GM19351 (cell line): ENCODE data around the gene AIF1L.
"Not testable (repeated sequence)": the region's sequence is repeated elsewhere in the genome, so short reads cannot be mapped to it uniquely, and the experiment has no call there.

ENCODE experiments used
- ATAC-seq: cut with Tn5 transposase; IDR thresholded peaks from one replicate; pipeline ENCODE4 v1.9.1; 2021; ENCODE audit warnings: mild to moderate bottlenecking, moderate library complexity; ENCODE audit not compliant: unreplicated experiment

The AIF1L gene

DNA sequence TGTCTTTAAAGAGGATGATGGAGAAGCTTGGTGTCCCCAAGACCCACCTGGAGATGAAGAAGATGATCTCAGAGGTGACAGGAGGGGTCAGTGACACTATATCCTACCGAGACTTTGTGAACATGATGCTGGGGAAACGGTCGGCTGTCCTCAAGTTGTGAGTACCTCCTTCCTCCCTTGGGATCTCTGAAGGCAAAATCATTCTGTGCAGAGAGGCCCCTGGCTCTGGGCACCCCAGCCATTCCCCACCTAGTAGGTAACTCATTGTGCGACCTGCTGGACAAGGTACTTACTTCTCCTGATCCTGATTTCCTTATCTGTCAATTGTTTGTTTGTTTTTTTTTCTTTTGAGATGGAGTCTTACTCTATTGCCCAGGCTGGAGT is 21.4 kb downstream of the AIF1L start:
- ATAC-seq, result no peak

DNA sequence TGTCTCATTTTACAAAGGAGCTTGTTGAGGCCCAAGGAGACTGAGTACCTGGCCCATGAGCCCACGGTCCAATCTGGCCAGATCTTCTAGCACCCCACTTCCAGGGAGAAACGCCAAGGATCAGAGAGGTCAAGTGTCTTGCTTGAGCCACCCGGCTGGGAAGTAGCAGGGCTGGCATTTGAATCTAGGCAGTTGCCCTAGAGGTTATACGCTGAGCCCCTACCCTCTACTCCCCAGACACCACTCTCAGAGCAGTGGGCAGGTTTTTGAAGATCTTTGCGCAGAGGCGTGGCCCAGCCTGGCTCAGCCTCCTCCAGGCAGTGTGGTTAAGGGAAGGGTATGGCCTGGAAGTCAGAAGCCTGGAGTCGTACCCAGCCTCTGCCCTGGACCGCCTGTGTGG is 23.3 kb downstream of the AIF1L start:
- ATAC-seq, result no peak

DNA sequence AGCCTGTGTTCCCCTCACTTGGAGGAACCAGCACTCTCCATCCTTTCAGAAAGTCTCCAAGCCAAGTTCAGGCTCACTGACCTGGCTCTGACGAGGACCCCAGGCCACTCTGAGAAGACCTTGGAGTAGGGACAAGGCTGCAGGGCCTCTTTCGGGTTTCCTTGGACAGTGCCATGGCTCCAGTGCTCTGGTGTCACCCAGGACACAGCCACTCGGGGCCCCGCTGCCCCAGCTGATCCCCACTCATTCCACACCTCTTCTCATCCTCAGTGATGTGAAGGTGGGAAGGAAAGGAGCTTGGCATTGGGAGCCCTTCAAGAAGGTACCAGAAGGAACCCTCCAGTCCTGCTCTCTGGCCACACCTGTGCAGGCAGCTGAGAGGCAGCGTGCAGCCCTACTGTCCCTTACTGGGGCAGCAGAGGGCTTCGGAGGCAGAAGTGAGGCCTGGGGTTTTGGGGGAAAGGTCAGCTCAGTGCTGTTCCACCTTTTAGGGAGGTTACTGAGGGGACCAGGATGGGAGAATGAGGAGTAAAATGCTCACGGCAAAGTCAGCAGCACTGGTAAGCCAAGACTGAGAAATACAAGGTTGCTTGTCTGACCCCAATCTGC is 24.4 kb downstream of the AIF1L start:
- no peak for ATAC-seq

DNA sequence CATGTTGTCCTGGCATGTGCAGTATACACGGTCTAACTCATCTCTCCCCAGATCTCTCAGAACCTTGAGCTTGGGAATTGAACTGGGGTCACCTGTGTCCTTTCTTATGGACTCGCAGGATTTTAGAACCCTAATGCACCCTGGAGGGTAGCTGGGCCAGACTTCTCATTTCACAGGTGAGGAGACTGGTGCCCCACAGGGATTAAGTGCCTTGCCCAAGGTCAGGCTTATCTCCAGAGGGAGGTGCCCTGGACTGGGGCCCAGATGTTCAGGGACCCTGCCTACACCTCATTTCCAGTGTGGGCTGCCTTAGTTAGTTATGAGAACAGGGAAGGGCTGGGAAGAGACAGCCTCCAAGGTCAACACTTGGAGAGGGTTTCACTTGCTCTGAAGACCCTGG is 25.0 kb downstream of the AIF1L start:
- no peak for ATAC-seq

DNA sequence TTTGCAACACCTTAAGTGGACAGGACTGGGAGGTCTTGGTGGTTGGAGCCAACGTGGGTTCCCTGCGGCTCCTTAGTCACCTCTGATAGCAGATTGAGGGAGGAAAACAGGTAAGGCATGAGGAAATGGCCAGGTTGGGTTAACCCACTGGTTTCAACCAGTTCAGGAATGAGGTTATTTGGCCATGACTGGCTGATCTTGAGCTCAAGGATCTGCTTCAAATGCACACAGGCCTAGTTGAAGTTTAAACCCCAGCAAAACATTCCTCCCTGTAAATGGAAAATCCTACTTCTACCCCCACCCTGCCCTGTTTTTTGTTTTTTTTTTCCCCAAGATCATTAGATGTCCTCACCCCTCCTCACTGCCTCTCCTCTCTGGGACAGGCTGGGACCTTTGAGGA is 25.8 kb downstream of the AIF1L start:
- no peak for ATAC-seq

DNA sequence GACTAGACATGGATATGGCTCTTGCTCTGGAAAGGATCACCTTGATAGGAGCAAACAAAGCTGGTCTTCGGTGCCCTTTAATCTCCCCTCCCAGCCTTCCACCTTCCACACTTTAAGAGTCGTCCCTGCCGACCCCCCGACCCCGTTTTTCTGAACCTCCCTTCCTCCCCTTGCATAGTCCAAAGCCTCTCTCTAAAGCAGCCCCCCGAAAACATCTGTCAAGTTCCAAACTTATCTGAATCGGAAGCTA is 28.6 kb downstream of the AIF1L start:
- ATAC-seq, result no peak

DNA sequence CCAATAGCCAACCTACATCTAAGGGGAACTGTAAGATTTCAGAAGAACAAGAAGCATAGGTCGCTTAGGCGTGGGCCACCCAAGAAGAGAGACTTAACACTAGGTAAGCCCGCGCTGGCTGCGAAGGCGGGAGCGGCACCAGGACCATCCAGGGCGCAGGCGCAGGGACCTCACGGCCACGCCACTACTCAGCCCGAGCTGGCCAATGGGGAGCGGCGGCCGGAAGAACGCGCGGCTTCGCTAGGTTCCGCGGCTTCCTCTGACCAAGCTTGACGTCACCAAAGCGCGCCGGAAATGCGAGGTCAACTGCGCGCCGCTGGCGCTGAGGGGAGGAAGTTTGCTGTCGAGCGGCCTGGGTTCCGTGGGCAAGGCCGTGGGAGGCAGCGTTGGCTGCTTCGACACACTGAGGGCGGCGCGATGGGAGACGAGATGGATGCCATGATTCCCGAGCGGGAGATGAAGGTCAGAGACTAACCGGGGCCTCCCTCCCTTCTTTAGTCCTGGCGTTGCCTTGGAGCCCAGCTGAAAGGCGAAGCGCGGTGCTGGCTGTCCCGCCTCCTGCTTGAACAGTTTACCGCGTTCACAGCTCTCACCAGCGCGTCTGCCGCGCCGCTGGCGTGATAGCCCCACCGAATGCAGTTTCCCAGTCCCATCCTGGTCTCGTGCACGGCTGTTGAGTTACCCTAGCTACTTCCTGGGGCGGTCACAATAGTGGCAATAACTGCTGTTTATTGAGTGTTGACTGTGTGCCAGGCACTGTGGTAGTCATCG is 29.1 kb downstream of the AIF1L start, which contains the start of gene NUP214:
TSS of gene NUP214 (plus strand) at position 299 of the 771 bp plus-strand sequence. CDS start at position 418, 119 bp downstream.
- ATAC-seq, result peak; percentile 98

DNA sequence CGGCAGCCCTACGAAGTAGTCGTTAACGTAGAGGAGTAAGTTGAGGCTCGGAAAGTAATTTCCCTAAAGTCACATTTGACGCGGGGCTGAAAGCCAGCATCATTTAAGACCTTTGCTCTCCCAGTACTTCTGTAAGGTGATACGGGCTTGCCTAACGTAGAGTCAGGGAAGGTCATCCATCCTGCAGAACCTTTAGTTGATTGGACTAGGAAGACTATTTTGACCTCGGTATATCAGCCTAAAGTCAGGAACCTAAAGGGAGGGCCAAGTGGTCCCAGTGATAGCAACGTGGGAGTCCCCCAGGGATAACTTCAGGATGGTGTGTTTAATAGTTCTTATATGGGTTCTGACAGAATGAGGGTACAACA is 29.7 kb downstream of the AIF1L start:
- no peak for ATAC-seq

DNA sequence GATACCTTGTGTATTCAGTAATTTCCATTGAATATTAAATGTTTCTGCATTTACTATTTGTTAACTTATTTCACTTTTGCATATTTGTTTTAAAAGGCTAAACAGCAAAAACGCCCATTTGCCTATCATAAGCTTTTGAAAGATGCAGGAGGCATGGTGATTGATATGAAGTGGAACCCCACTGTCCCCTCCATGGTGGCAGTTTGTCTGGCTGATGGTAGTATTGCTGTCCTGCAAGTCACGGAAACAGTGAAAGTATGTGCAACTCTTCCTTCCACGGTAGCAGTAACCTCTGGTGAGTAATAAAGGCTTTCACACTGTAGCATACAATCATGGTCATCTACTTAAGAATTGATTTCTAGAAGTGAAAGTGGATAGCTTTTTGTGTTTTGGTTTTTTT is 32.9 kb downstream of the AIF1L start:
- ATAC-seq, result no peak

DNA sequence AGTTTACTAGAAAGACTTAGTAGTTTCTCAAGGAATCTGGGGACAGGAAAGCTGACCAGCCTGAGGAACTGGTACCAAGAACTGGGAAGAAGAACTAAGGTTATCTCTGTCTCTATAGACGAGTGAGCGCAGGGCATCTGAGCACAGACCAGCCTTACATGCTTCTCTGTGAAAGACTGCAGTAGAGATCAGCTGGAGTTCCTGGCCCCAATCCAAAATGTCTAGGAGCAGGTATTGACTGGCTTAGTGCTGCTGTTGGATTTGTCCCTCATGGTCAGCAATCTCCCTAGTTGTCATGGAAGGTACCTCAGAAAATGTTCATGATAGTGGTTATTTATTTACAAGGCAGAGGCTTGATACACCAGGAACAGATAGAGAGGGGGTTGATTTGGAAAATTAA is 42.3 kb downstream of the AIF1L start:
- ATAC-seq, result no peak

DNA sequence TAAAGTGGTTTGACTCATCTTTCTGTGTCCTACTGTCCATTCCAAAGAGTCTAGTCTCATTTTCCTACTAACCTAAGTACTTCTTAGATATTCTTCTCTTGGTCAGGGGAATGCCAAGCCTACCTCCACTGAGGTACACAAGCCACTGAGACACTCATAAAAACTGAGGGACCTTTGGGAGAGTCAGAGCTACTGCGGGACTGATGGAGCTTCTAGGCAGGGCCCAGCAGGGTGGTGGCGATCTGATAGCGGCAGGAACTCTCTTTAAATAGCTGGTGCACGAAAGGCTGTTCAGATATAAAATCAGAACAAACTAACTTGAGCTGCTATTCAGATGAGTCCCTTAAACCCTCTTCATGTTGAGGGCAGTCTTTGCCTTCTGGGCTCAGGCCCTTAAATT is 43.8 kb downstream of the AIF1L start:
- ATAC-seq, result no peak

DNA sequence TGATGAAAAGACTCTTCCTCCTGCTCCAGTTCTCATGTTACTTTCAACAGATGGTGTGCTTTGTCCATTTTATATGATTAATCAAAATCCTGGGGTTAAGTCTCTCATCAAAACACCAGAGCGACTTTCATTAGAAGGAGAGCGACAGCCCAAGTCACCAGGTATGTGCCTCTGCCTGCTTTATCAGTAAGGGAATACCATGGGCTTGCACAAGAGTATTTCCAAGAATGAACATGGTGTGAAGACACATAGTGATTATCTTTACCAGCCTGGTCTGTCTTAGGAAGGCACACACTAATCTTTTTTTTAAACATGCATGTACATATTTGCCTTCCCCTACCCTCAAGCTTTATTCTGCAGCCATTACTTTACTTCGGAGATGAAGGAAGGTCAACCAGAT is 44.2 kb downstream of the AIF1L start:
- no peak for ATAC-seq

DNA sequence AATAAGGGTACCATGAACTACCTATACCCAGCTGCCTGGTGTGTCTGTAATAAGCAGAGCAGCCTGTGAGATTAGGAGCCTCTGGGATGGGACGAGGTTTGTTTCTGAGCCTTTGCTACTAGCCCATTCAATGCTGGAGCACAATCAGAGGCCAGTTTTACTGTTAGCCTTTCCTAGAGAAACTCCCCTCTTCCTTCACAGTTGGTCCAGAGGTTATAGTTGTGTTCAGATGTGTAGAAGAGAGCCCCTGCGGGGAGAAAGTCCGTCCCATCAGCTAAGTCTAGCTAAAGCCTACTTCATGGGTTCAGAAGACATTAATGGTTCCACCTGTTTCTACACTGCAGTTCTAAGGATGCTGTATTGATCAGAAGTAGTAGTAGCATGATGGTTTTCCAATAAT is 45.8 kb downstream of the AIF1L start:
- no peak for ATAC-seq

DNA sequence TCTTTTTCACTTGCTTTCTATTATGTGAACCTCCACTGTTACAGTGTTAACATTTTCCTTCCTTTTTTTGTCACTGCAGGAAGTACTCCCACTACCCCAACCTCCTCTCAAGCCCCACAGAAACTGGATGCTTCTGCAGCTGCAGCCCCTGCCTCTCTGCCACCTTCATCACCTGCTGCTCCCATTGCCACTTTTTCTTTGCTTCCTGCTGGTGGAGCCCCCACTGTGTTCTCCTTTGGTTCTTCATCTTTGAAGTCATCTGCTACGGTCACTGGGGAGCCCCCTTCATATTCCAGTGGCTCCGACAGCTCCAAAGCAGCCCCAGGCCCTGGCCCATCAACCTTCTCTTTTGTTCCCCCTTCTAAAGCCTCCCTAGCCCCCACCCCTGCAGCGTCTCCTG is 47.9 kb downstream of the AIF1L start:
- no peak for ATAC-seq

DNA sequence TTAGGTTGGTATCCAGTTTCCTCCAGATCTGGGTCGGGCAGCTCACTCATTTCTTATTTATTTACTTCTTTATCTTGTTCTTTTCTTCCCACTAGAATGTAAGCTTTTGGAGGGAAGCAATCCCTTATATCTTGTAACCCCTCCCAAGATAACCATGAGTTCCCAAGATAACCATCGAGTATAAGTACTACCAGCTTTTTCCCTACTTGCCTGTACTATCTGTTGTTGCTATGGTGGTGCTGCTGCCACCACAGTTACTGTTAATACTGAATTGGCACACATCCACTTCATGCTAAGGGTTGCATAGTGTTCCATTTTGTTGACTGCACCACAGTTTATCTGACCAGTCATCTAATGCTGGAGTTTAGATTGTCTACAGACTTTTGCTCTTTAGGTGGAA is 48.9 kb downstream of the AIF1L start:
- ATAC-seq, result no peak

DNA sequence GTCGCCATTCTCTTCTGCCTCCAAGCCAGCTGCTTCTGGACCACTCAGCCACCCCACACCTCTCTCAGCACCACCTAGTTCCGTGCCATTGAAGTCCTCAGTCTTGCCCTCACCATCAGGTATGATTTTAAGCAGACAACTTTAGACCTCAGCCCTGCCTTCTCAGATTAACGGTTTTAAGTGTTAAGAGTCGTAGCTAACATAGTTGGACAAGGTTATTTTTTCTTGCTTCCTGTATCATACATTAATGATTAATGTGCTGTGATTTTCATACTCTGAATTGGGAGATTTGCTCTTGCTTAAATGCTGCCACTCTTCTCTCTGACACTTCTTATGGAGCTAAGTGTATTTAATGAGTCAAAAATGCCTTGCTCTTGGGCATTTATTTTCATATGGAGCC is 49.9 kb downstream of the AIF1L start:
- ATAC-seq, result no peak

DNA sequence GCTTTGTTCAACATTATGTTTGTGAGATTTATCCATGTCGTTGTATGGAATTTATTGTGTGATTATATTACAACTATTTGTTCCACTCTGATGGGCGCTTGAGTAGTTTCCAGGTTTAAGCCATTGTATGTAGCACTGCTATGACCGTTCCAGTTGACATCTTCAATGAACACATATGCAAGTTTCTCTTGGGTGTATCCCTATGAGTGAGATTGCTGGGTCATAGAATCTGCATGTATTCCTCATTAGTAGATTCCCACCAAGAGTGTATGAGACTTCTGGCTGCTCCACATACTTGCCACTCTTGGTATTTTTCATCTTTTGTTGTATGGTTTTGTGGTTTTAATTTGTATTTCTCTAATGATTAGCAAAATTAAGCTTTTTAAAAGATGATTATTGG is 51.9 kb downstream of the AIF1L start:
- no peak for ATAC-seq

DNA sequence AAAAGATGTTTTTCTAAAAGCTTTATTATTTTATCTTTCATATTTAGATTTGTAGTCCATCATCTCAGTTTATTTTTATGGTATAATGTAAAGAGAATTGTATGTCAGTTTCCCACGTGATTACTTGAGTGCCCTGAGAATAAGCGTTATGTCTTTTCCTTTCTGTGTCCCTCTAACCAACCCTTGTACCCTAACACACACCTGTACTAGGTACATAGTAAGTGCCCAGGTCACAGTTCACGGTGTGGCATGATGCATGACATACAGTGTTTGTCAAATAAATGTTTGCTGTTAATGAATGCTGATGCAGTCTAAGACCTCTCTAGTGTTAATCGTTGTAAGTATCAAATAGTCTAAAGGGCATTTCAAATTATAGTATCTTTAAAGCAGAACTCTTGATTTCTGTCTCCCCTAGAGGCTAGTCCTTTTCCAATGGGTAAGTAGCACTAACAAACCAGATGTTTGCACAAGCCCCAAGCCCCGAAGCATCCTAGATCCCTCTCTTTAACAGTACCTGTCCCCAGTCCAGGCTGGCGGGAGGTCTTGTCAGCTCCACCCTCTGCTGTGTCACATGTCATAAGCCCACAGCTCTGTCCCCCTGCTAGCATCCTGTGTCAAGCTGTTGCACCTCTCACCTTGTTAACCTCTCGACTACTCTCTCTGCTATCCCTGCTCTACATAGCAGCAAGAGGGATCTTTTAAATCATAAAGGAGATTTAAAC is 52.8 kb downstream of the AIF1L start:
- ATAC-seq, result no peak

DNA sequence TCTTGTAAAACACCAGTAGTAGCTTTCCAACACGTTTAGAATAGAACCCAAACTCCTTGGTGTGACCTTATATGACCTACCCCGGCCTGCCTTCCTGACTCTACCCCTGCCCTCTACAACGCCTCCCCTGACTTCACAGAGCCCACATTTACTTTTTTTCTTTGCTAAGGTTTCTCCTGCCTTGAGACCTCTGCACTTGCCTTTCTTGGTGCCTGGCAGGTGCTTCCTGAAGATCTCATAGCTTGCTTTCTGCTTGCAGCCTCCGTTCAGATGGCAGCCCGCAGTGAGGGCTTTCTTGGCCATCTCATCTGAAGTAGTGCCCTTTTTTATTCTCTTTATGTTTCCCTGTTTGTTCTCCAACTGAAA is 53.3 kb downstream of the AIF1L start:
- no peak for ATAC-seq

DNA sequence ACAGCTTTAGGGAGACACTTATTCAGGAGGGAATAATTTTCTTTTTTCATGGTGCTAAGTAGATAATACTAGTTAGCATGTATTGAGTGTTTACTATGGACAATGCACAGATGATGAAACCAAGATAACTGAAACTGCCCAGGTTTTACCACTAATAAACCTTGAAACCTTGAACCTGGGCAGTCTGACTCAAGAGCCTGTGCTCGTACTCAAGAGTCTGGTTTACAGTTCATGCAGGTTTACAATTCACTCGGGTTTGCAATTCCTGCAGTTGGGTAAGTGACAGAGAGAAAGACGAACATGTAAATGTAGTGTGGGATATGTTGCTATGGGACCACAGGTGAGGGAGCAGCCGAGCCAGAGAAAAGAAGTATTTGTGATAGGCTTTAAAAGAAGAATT is 57.3 kb downstream of the AIF1L start:
- no peak for ATAC-seq

DNA sequence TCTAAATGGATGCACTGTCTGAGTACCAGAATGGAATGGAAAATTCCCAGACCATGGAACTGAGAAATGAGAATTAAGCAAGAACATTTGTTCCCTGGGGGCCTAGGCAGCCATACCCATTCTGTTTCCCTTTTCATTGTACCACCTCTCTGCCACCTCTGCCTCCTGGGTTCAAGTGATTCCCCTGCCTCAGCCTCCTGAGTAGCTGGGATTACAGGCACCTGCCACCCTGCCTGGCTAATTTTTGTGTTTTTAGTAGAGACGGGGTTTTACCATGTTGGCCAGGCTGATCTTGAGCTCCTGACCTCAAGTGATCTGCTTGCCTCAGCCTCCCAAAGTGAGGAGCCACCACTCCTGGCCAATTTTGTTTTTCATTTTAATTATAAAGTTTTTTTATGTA is 62.3 kb downstream of the AIF1L start:
- not testable (repeated sequence) for ATAC-seq

DNA sequence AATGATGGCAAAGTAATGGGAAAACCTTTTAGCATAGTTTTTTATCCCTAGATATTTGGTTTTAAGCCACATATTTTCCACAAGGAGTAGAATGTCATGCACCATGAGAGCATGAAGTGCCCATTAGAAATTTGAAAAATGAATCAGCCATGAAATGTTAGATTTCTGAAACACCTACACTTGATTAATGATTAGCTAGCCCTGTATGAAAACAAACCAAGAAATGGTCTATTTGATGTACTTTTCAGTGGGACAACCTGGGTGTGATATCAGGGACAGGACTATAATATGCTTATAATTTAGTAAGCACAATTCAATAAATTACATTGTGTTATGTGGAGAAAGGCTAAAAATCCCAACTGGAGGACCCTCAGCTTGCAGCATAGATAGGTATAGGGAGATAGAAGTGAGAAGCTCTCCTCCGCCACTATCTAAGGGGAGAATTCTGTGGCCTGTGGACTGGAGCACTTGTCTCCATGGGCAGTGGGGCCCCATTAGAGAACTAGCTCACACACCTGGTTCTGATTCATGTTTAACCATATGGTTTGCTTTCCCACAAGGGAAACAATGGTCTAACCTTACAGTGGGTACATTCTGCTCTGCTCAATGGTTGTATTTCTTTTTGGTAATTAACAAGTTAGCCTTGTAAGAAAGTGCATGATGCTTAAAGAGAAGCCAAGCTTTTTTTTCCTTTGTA is 64.2 kb downstream of the AIF1L start:
- ATAC-seq, result no peak
